ENCODE measurements around the gene GSKIP.

GSKIP gene

GRCh38 chr14:96418075-96418474, 54.7 kb downstream of the GSKIP start:
- DNase-seq (ENCODE audit: low read depth), result no peak

GRCh38 chr14:96421236-96421635, 57.9 kb downstream of the GSKIP start:
- DNase-seq (ENCODE audit: low read depth), result no peak

- no peak for DNase-seq (ENCODE audit: low read depth)
These were observed 59.7 kb downstream of the GSKIP start for GRCh38 chr14:96422992-96423391.

- DNase-seq (ENCODE audit: low read depth), result no peak
These were observed 60.3 kb downstream of the GSKIP start for GRCh38 chr14:96423446-96424108.

GRCh38 chr14:96424109-96424989, 61.0 kb downstream of the GSKIP start:
- DNase-seq (ENCODE audit: low read depth), result no peak

- DNase-seq (ENCODE audit: low read depth), result no peak
These were observed 70.7 kb downstream of the GSKIP start for GRCh38 chr14:96434040-96434439.

All from stimulated activated CD8-positive, alpha-beta memory T cell treated with anti-CD3 and anti-CD28 coated beads, Interleukin-15, amount 100 ng/mL, for 24 hours (primary cell).